Measurements from ENCODE around the gene FGFBP3. TPM values are rescaled to one million over a fixed set of nuclear protein-coding genes. Genes with fewer than 3 reads are reported as not detected.

The FGFBP3 gene
- total and polyA plus RNA-seq, 2 of the 13 experiments (the other 11 are each of a cell fraction or from before 2014, with no cell fraction given) = 0.50 to 2.0 TPM

- TF ChIP-seq PRDM10 (CRISPR knock-in tag; IDR thresholded peaks at IDR 0.05; ENCODE audit: low read depth) (no peak), FOXJ3 (CRISPR knock-in tag; IDR thresholded peaks at IDR 0.05; ENCODE audit: borderline replicate concordance) (no peak), RBAK (CRISPR knock-in tag; IDR thresholded peaks at IDR 0.05) (no peak), MYC (CRISPR knock-in tag; IDR thresholded peaks at IDR 0.05; ENCODE audit: borderline replicate concordance) (peak; percentile 92; the same call in 1 of the 2 replicates), PRPF4 (IDR thresholded peaks at IDR 0.05; ENCODE audit: low read depth, low read length, poor library complexity, severe bottlenecking) (no peak), JARID2 (CRISPR knock-in tag; IDR thresholded peaks at IDR 0.05; ENCODE audit: insufficient replicate concordance) (no peak), ZNF101 (CRISPR knock-in tag; IDR thresholded peaks at IDR 0.05; ENCODE audit: borderline replicate concordance, low read depth) (no peak), ZBTB44 (CRISPR knock-in tag; IDR thresholded peaks at IDR 0.05) (no peak; the same call in 1 of the 2 replicates), PHB2 (IDR thresholded peaks at IDR 0.05; ENCODE audit: partially characterized antibody) (no peak), RAD51 (IDR thresholded peaks at IDR 0.05; ENCODE audit: borderline replicate concordance) (no peak), IRF9 (CRISPR knock-in tag; IDR thresholded peaks at IDR 0.05; ENCODE audit: borderline replicate concordance) (peak; percentile 87; the same call in 1 of the 2 replicates), PCBP2 (optimal IDR thresholded peaks at IDR 0.05; ENCODE audit: low read depth, low read length, poor library complexity, severe bottlenecking) (no peak), LRRFIP1 (CRISPR knock-in tag; conservative IDR thresholded peaks at IDR 0.05) (no peak), PAXIP1 (CRISPR knock-in tag; conservative IDR thresholded peaks at IDR 0.05) (peak; percentile 64), FOXA3 (CRISPR knock-in tag; IDR thresholded peaks at IDR 0.05) (no peak)
Observed at GRCh38 chr10:91923371-91924211, 14.3 kb upstream of the FGFBP3 start, which contains the start of gene BTAF1 (continued).

All from HepG2 (cell line).